Right renal pelvis (tissue), 4 donors: ENCODE data around the gene HSPA1A. TPM values are rescaled to one million over a fixed set of nuclear protein-coding genes. Genes with fewer than 3 reads are reported as not detected.
"Not testable (repeated sequence)": the region's sequence is repeated elsewhere in the genome, so short reads cannot be mapped to it uniquely, and the experiment has no call there.

ENCODE experiments used
- DNase-seq, 4 donors: peaks; one replicate each; pipeline ENCODE4 v3.0.0-alpha.2; 2013; ENCODE audit warnings: low read depth in 4 of 4, low spot score in 3 of 4, missing footprints in 1 of 4
- polyA plus RNA-seq, 4 donors: library from polyadenylated mRNA; unstranded; fragments of 120-200 nt; gene quantifications; one replicate each; pipeline ENCODE4 v1.2.1, GENCODE V29; 2013; ENCODE audit not compliant: insufficient read length in 4 of 4

HSPA1A gene
- polyA plus RNA-seq, 4 donors: 93.4 to 143 (median 105) TPM

GRCh38 chr6:31806470-31807272, 8.7 kb upstream of the HSPA1A start, which contains the start of gene LSM2:
LSM2 (minus strand) TSS chr6:31806966; CDS start chr6:31806757, 209 bp downstream.
- peak; percentile 93 to 95 (median 94) for DNase-seq

GRCh38 chr6:31808599-31808998, 6.7 kb upstream of the HSPA1A start:
- DNase-seq: not testable (repeated sequence)

- no peak for DNase-seq
Observed at GRCh38 chr6:31811645-31812044, 3.7 kb upstream of the HSPA1A start.

GRCh38 chr6:31813465-31813849, 1.9 kb upstream of the HSPA1A start:
- no peak for DNase-seq

- DNase-seq: peak; percentile 86 to 96 (median 94)
Observed at GRCh38 chr6:31814677-31815024, 692 bp upstream of the HSPA1A start.

- not testable (repeated sequence) for DNase-seq
Observed at GRCh38 chr6:31817133-31817928, 2.0 kb downstream of the HSPA1A start.

GRCh38 chr6:31817929-31818511, 2.7 kb downstream of the HSPA1A start:
- not testable (repeated sequence) for DNase-seq

- DNase-seq: no peak
Observed at GRCh38 chr6:31819871-31820299, 4.5 kb downstream of the HSPA1A start.

- not testable (repeated sequence) for DNase-seq
Observed at GRCh38 chr6:31820399-31820798, 5.1 kb downstream of the HSPA1A start.

- DNase-seq: no peak
Observed at GRCh38 chr6:31821301-31822035, 6.1 kb downstream of the HSPA1A start.

- peak in 1 of 4 donors; percentile 69 for DNase-seq
Observed at GRCh38 chr6:31822036-31822821, 6.9 kb downstream of the HSPA1A start.

GRCh38 chr6:31823592-31824196, 8.4 kb downstream of the HSPA1A start:
- not testable (repeated sequence) for DNase-seq

- no peak for DNase-seq
Observed at GRCh38 chr6:31825553-31825952, 10.2 kb downstream of the HSPA1A start.

GRCh38 chr6:31826793-31827285, 11.5 kb downstream of the HSPA1A start:
- DNase-seq: peak in 2 of 4 donors; percentile 75 to 78

GRCh38 chr6:31827286-31828079, 12.1 kb downstream of the HSPA1A start, which contains the start of gene HSPA1B:
HSPA1B (plus strand) TSS chr6:31827738; CDS start chr6:31827951, 213 bp downstream.
- peak; percentile 96 to 100 (median 99) for DNase-seq

- DNase-seq: no peak
Observed at GRCh38 chr6:31829633-31830283, 14.4 kb downstream of the HSPA1A start.

- no peak for DNase-seq
Observed at GRCh38 chr6:31830886-31831335, 15.6 kb downstream of the HSPA1A start.
